ENCODE data around the gene PLD4.
"Not testable (repeated sequence)": the region's sequence is repeated elsewhere in the genome, so short reads cannot be mapped to it uniquely, and the experiment has no call there.

The PLD4 gene

GRCh38 chr14:104942586-104942985 is 17.9 kb downstream of the PLD4 start:
- no peak for DNase-seq (ENCODE audit: low read depth)
- no peak for TF ChIP-seq CTCF (IDR thresholded peaks at IDR 0.05; ENCODE audit: insufficient read depth, low read depth, low read length, missing control alignments)

GRCh38 chr14:104943216-104944015 is 18.7 kb downstream of the PLD4 start:
- H3K4me3 ChIP-seq (ENCODE audit: low read length); DNase-seq (ENCODE audit: low read depth): not testable (repeated sequence)

More at GRCh38 chr14:104942586-104942985, 17.9 kb downstream of the PLD4 start:
- H3K4me3 ChIP-seq (ENCODE audit: low read length), result no peak overlapping the region

- not testable (repeated sequence) for DNase-seq (ENCODE audit: low read depth); H3K4me3 ChIP-seq (ENCODE audit: low read length)
Observed at GRCh38 chr14:104944016-104944308, 19.3 kb downstream of the PLD4 start.

- H3K4me3 ChIP-seq (ENCODE audit: low read length); DNase-seq (ENCODE audit: low read depth): not testable (repeated sequence)
Observed at GRCh38 chr14:104944436-104945205, 19.9 kb downstream of the PLD4 start.

- not testable (repeated sequence) for DNase-seq (ENCODE audit: low read depth); H3K4me3 ChIP-seq (ENCODE audit: low read length)
Observed at GRCh38 chr14:104945266-104945665, 20.6 kb downstream of the PLD4 start.

- not testable (repeated sequence) for H3K4me3 ChIP-seq (ENCODE audit: low read length); DNase-seq (ENCODE audit: low read depth)
Observed at GRCh38 chr14:104945986-104946965, 21.6 kb downstream of the PLD4 start.

GRCh38 chr14:104947201-104947600 is 22.5 kb downstream of the PLD4 start:
- DNase-seq (ENCODE audit: low read depth); H3K4me3 ChIP-seq (ENCODE audit: low read length): not testable (repeated sequence)

- DNase-seq (ENCODE audit: low read depth); H3K4me3 ChIP-seq (ENCODE audit: low read length): not testable (repeated sequence)
Observed at GRCh38 chr14:104947881-104948735, 23.4 kb downstream of the PLD4 start.

- TF ChIP-seq CTCF (IDR thresholded peaks at IDR 0.05; ENCODE audit: insufficient read depth, low read depth, low read length, missing control alignments), result no peak
- H3K4me3 ChIP-seq (ENCODE audit: low read length), result no peak overlapping the region
- no peak for DNase-seq (ENCODE audit: low read depth)
Observed at GRCh38 chr14:104948736-104949031, 24.0 kb downstream of the PLD4 start.

- DNase-seq (ENCODE audit: low read depth); H3K4me3 ChIP-seq (ENCODE audit: low read length): not testable (repeated sequence)
Observed at GRCh38 chr14:104949406-104949955, 24.8 kb downstream of the PLD4 start.
